Activated T-helper 1 cell treated with Interleukin-2 at 50 U/mL for 16 hours (primary cell): ENCODE results near the gene SHROOM3.
"Not testable (repeated sequence)": the region's sequence is repeated elsewhere in the genome, so short reads cannot be mapped to it uniquely, and the experiment has no call there.

Experiments
- DNase-seq: peaks from one replicate; pipeline ENCODE4 v3.0.0-alpha.2; 2020; ENCODE audit warnings: low read depth

SHROOM3 gene

GRCh38 chr4:76595435-76595834, 160.4 kb downstream of the SHROOM3 start:
- DNase-seq: no peak

- no peak for DNase-seq
Measured at GRCh38 chr4:76596713-76597112, 161.7 kb downstream of the SHROOM3 start.

GRCh38 chr4:76597423-76597979, 162.5 kb downstream of the SHROOM3 start:
- DNase-seq: no peak

GRCh38 chr4:76600447-76600846, 165.4 kb downstream of the SHROOM3 start:
- no peak for DNase-seq

GRCh38 chr4:76601791-76602190, 166.8 kb downstream of the SHROOM3 start:
- no peak for DNase-seq

GRCh38 chr4:76605099-76605563, 170.1 kb downstream of the SHROOM3 start:
- DNase-seq: no peak

- DNase-seq: no peak
Measured at GRCh38 chr4:76606645-76607265, 171.7 kb downstream of the SHROOM3 start.

- DNase-seq: no peak
Measured at GRCh38 chr4:76607266-76607799, 172.3 kb downstream of the SHROOM3 start.

GRCh38 chr4:76607846-76608245, 172.8 kb downstream of the SHROOM3 start:
- no peak for DNase-seq

- DNase-seq: not testable (repeated sequence)
Measured at GRCh38 chr4:76608549-76608948, 173.5 kb downstream of the SHROOM3 start.

GRCh38 chr4:76610751-76611547, 175.9 kb downstream of the SHROOM3 start:
- DNase-seq: no peak

- DNase-seq: no peak
Measured at GRCh38 chr4:76611616-76612207, 176.7 kb downstream of the SHROOM3 start.

GRCh38 chr4:76614589-76614988, 179.6 kb downstream of the SHROOM3 start:
- no peak for DNase-seq

GRCh38 chr4:76615999-76616398, 181.0 kb downstream of the SHROOM3 start:
- no peak for DNase-seq

- DNase-seq: no peak
Measured at GRCh38 chr4:76616526-76616925, 181.5 kb downstream of the SHROOM3 start.

GRCh38 chr4:76620723-76621468, 185.9 kb downstream of the SHROOM3 start:
- no peak for DNase-seq

- DNase-seq: no peak
Measured at GRCh38 chr4:76622126-76622525, 187.1 kb downstream of the SHROOM3 start.

- no peak for DNase-seq
Measured at GRCh38 chr4:76622717-76623116, 187.7 kb downstream of the SHROOM3 start.

GRCh38 chr4:76623217-76624045, 188.4 kb downstream of the SHROOM3 start:
- no peak for DNase-seq

- no peak for DNase-seq
Measured at GRCh38 chr4:76624241-76624681, 189.2 kb downstream of the SHROOM3 start.
